Naive thymus-derived CD4-positive, alpha-beta T cell (primary cell): ENCODE results near the gene ZNF3. TPM values are rescaled to one million over a fixed set of nuclear protein-coding genes. Genes with fewer than 3 reads are reported as not detected.

Experiments used
- ATAC-seq: fragments of 150-1000 bp; cut with Tn5 transposase; 2 replicates; pipeline ENCODE4 v1.10.0; 2021; ENCODE audit warnings: mild to moderate bottlenecking, moderate library complexity
- CTCF ChIA-PET: fragments of 350-600 bp; sonication (Branson Sonifier 250); formaldehyde crosslinking; loops from one replicate; lab custom pipeline; 2021; ENCODE audit warnings: antibody characterized with exemption; lab: Charles Lee
- POLR2A ChIA-PET: fragments of 350-600 bp; sonication (Branson Sonifier 250); formaldehyde crosslinking; loops from one replicate; lab custom pipeline; 2021; ENCODE audit warnings: antibody characterized with exemption, inconsistent platforms; lab: Charles Lee
- DNase-seq, 9 donors: peaks; one replicate each; pipeline versions ENCODE4 v3.0.0 to v3.0.0-alpha.2; 2020 to 2022; ENCODE audit warnings: mixed read lengths in 1 of 9
- H3K27ac ChIP-seq: one replicate; pipeline ENCODE4 v1.7.0; 2013; ENCODE audit warnings: mild to moderate bottlenecking, low read depth, low read length, moderate library complexity
- H3K27me3 ChIP-seq, 2 donors: one replicate each; pipeline ENCODE4 v1.7.0; 2013; ENCODE audit warnings: low read length in 2 of 2, mild to moderate bottlenecking in 2 of 2, moderate library complexity in 2 of 2; ENCODE audit not compliant: control insufficient read depth in 2 of 2, insufficient read depth in 2 of 2
- H3K36me3 ChIP-seq, 3 experiments: 1 replicate in 2 of 3; 2 replicates in 1 of 3; pipeline ENCODE4 v1.7.0; 2013; ENCODE audit warnings: low read length in 3 of 3, mild to moderate bottlenecking in 3 of 3, moderate library complexity in 1 of 3; ENCODE audit not compliant: insufficient read depth in 3 of 3, control insufficient read depth in 2 of 3
- H3K4me1 ChIP-seq, 2 donors: one replicate each; pipeline ENCODE4 v1.7.0; 2013; ENCODE audit warnings: low read length in 2 of 2, mild to moderate bottlenecking in 2 of 2, moderate library complexity in 1 of 2; ENCODE audit not compliant: control insufficient read depth in 2 of 2, insufficient read depth in 2 of 2
- H3K4me3 ChIP-seq: 2 replicates; pipeline ENCODE4 v1.7.0; 2013; ENCODE audit warnings: mild to moderate bottlenecking, low read length
- H3K9me3 ChIP-seq, 3 experiments: 1 replicate in 2 of 3; 2 replicates in 1 of 3; pipeline ENCODE4 v1.7.0; 2013; ENCODE audit warnings: low read length in 3 of 3; ENCODE audit not compliant: control insufficient read depth in 2 of 3
- H3K27ac Mint-ChIP-seq, 9 donors: one replicate each; pipeline ENCODE4 v1.8.0; 2020 to 2022; ENCODE audit warnings: mixed read lengths in 9 of 9, mild to moderate bottlenecking in 8 of 9, moderate library complexity in 5 of 9, inconsistent platforms in 2 of 9
- H3K27me3 Mint-ChIP-seq, 5 donors: one replicate each; pipeline ENCODE4 v1.8.0; 2021 to 2022; ENCODE audit warnings: mixed read lengths in 5 of 5, mild to moderate bottlenecking in 1 of 5
- H3K36me3 Mint-ChIP-seq, 5 donors: one replicate each; pipeline ENCODE4 v1.8.0; 2020 to 2022; ENCODE audit warnings: mixed read lengths in 5 of 5, mild to moderate bottlenecking in 3 of 5, inconsistent platforms in 1 of 5
- H3K4me1 Mint-ChIP-seq, 7 donors: one replicate each; pipeline ENCODE4 v1.8.0; 2020 to 2022; ENCODE audit warnings: mixed read lengths in 7 of 7, mild to moderate bottlenecking in 3 of 7, inconsistent platforms in 1 of 7
- H3K4me3 Mint-ChIP-seq, 10 donors: one replicate each; pipeline ENCODE4 v1.8.0; 2020 to 2022; ENCODE audit warnings: mild to moderate bottlenecking in 10 of 10, mixed read lengths in 10 of 10, moderate library complexity in 6 of 10, inconsistent platforms in 2 of 10
- H3K9me3 Mint-ChIP-seq, 11 donors: one replicate each; pipeline ENCODE4 v1.8.0; 2020 to 2022; ENCODE audit warnings: mixed read lengths in 11 of 11, mild to moderate bottlenecking in 4 of 11, inconsistent platforms in 1 of 11, moderate library complexity in 1 of 11
- intact Hi-C, 2 donors: fragments of 100-400 bp; cut with micrococcal nuclease; formaldehyde crosslinking; loops; one replicate each; pipeline ENCODE4 v1.15.1; 2023
- polyA plus RNA-seq, 2 donors: library from polyadenylated mRNA; unstranded; fragments of 300-500 nt; fragmentation: Illumina TruSeq; gene quantifications; one replicate each; pipeline ENCODE4 v1.2.3, GENCODE V29; 2021
- total RNA-seq, 6 experiments: library from RNA in 5 of 6; stranded (reverse) in 5 of 6; gene quantifications; 1 replicate in 5 of 6; 2 replicates in 1 of 6; pipeline ENCODE4 v1.2.3 and lab custom pipeline; 2021 to 2026

ZNF3 gene
- total and polyA plus RNA-seq, 7 experiments from 2014 or later = 20.3 to 48.0 (median 35.0) TPM

DNA sequence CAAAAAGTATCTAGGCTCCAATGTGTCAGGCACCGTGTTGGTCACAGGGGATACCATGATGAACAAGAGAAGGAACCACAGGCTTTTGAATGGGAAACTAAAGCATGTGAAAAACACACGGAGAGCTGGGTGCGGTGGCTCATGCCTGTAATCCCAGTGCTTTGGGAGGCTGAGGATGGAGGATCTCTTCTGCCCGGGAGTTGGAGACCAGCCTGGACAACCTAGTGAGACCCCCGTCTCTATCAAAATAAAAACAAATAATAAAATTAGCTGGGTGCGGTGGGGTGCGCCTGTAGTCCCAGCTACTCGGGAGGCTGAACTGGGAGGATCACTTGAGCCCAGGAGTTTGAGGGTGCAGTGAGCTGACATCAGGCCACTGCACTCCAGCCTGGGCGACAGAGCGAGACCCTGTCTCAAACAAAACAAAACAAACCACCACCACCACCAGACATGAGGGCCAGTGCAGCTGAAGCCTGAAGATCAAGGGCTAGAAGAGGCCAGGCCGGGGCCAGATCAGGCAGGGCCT lies 6.6 kb upstream of the ZNF3 start:
- H3K9me3 Mint-ChIP-seq = peaks cover 0 to 11% (median 0%) of the 10 kb centered on the region in 11 donors
- intact Hi-C loops = loop anchor here (1.0 to 10.0 kb wide), 4 partner anchors 13 to 683 kb away; partner anchors contain the start of genes AP4M1 (in 1 of the 2), BUD31 (in 1 of the 2), MBLAC1 (in 1 of the 2) and MCM7 (in 1 of the 2)
- H3K9me3 ChIP-seq = no peaks in the 10 kb centered on the region
- peak overlapping the region; percentile 87 for H3K27ac ChIP-seq
- H3K4me1 Mint-ChIP-seq = peaks cover 11 to 40% (median 20%) of the 10 kb centered on the region in 7 donors
- H3K27ac Mint-ChIP-seq = peak overlapping the region; percentile 89 to 96 (median 94)
- H3K27me3 ChIP-seq = no peaks in the 10 kb centered on the region
- ATAC-seq = no peak
- H3K27me3 Mint-ChIP-seq = peaks cover 0 to 16% (median 0%) of the 10 kb centered on the region in 5 donors
- peaks cover 0 to 27% (median 14%) of the 10 kb centered on the region in 5 donors for H3K36me3 Mint-ChIP-seq
- peaks cover 6 to 11% of the 10 kb centered on the region in 2 donors for H3K4me1 ChIP-seq
- H3K36me3 ChIP-seq = peaks cover 0 to 33% (median 6%) of the 10 kb centered on the region in 3 experiments
- POLR2A ChIA-PET = interaction anchor here (0.7 to 5.2 kb wide), 9 partner anchors 9 to 530 kb away, joined by 3 to 59 read pairs (median 3); partner anchors contain the start of genes AP4M1, GPC2, MBLAC1 and MCM7
- peak overlapping the region; percentile 82 to 96 (median 90) for H3K4me3 Mint-ChIP-seq
- CTCF ChIA-PET = interaction anchor here (0.6 to 1.2 kb wide), 4 partner anchors 9 to 531 kb away, joined by 3 to 4 read pairs (median 3); no protein-coding TSS in a partner anchor
- peak overlapping the region; percentile 61 for H3K4me3 ChIP-seq
- DNase-seq = peak in 1 of 9 donors; percentile 5

GRCh38 chr7:100087055-100087750 lies 5.7 kb upstream of the ZNF3 start:
- POLR2A ChIA-PET = interaction anchor here (5.2 kb wide), 1 partner anchor 13 kb away, joined by 59 read pairs; the partner anchor contains the start of genes AP4M1 and MCM7

DNA sequence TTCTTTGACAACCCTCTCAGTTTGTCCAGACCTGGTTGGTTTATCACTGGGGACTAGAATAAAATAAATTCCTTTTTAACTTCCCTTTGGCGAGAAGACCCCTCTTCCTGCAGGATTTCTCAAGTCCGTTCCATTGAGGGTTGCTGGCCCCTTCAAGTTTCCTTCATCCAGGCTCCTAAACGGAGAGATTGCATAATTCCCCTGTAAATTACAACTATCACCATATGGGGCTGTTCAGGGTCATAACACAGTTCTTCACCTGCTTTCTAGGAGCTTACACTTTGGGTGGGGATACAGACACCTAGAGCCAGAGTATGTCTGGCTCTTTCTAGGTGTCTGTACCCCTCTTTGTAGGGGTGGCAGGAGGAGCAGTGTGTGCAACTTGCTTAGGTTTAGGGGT lies 4.0 kb upstream of the ZNF3 start:
- ATAC-seq = no peak
- Mint-ChIP-seq H3K9me3 (peaks cover 0 to 11% (median 0%) of the 10 kb centered on the region in 11 donors), H3K4me3 (peak overlapping the region in 1 of 10 donors; percentile 54), H3K27ac (peak overlapping the region in 1 of 9 donors; percentile 62), H3K4me1 (peaks cover 21 to 46% (median 37%) of the 10 kb centered on the region in 7 donors), H3K27me3 (peaks cover 0 to 19% (median 0%) of the 10 kb centered on the region in 5 donors), H3K36me3 (peaks cover 0 to 10% (median 3%) of the 10 kb centered on the region in 5 donors)
- H3K4me3 ChIP-seq = no peak overlapping the region
- intact Hi-C loops = loop anchor here in 1 of 2 donors (10.0 kb wide), 2 partner anchors 581 to 681 kb away; partner anchors contain the start of genes BUD31, PDAP1, ZKSCAN5 and ZNF394
- H3K27ac ChIP-seq = no peak overlapping the region
- ChIA-PET POLR2A (interaction anchor here (1.4 to 1.9 kb wide), 2 partner anchors 10 to 40 kb away, joined by 3 to 14 read pairs; partner anchors contain the start of gene MBLAC1), CTCF (no interaction called here)
- no peak for DNase-seq
- no peaks in the 10 kb centered on the region for H3K27me3 ChIP-seq
- no peaks in the 10 kb centered on the region for H3K9me3 ChIP-seq
- peaks cover 0 to 6% (median 3%) of the 10 kb centered on the region in 3 experiments for H3K36me3 ChIP-seq
- peaks cover 11 to 24% of the 10 kb centered on the region in 2 donors for H3K4me1 ChIP-seq

More at GRCh38 chr7:100087055-100087750, 5.7 kb upstream of the ZNF3 start:
- Histone ChIP-seq H3K36me3 (peaks cover 0 to 23% (median 4%) of the 10 kb centered on the region in 3 experiments), H3K4me3 (no peak overlapping the region), H3K9me3 (no peaks in the 10 kb centered on the region), H3K27ac (no peak overlapping the region), H3K4me1 (peaks cover 11 to 20% of the 10 kb centered on the region in 2 donors), H3K27me3 (no peaks in the 10 kb centered on the region)
- intact Hi-C loops = loop anchor here in 1 of 2 donors (10.0 kb wide), 2 partner anchors 582 to 682 kb away; partner anchors contain the start of genes BUD31, PDAP1, ZKSCAN5 and ZNF394
- Mint-ChIP-seq H3K27me3 (peaks cover 0 to 19% (median 0%) of the 10 kb centered on the region in 5 donors), H3K4me1 (peaks cover 19 to 44% (median 27%) of the 10 kb centered on the region in 7 donors), H3K9me3 (peaks cover 0 to 11% (median 0%) of the 10 kb centered on the region in 11 donors), H3K27ac (peak overlapping the region; percentile 11 to 95 (median 79)), H3K36me3 (peaks cover 0 to 19% (median 12%) of the 10 kb centered on the region in 5 donors), H3K4me3 (peak overlapping the region; percentile 20 to 90 (median 62))
- ATAC-seq (no peak), DNase-seq (no peak)
- CTCF ChIA-PET = interaction anchor here (0.6 to 0.9 kb wide), 2 partner anchors 8 to 29 kb away, joined by 3 read pairs; no protein-coding TSS in a partner anchor

DNA sequence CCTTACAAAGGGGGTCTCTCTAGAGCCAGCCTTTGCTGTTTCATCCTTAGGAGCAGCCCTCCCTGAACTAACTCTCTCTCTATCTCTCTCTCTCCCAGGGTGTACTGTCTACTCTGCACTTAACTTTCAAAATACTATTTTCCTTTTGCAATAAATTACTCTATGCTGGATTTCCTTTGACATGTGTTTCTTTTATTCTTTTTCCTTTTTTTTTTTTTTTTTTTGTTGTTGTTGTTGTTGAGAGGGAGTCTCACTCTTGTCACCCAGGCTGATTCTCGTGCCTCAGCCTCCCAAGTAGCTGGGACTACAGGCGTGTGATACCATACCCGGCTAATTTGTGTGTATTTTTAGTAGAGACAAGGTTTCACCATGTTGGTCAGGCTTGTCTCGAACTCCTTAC lies 1.5 kb upstream of the ZNF3 start:
- ATAC-seq = no peak
- Histone ChIP-seq H3K9me3 (no peaks in the 10 kb centered on the region), H3K27ac (no peak overlapping the region), H3K27me3 (no peaks in the 10 kb centered on the region), H3K36me3 (peaks cover 0 to 13% (median 0%) of the 10 kb centered on the region in 3 experiments), H3K4me3 (no peak overlapping the region), H3K4me1 (peaks cover 5 to 19% of the 10 kb centered on the region in 2 donors)
- Mint-ChIP-seq H3K9me3 (peaks cover 0 to 2% (median 0%) of the 10 kb centered on the region in 11 donors), H3K27me3 (peaks cover 0 to 19% (median 0%) of the 10 kb centered on the region in 5 donors), H3K4me1 (peaks cover 26 to 50% (median 39%) of the 10 kb centered on the region in 7 donors), H3K36me3 (peaks cover 5 to 12% (median 7%) of the 10 kb centered on the region in 5 donors), H3K4me3 (peak overlapping the region; percentile 76 to 95 (median 92)), H3K27ac (peak overlapping the region; percentile 61 to 94 (median 84))
- ChIA-PET CTCF (interaction anchor here (0.6 to 1.1 kb wide), 4 partner anchors 48 to 175 kb away, joined by 3 to 6 read pairs (median 6); no protein-coding TSS in a partner anchor), POLR2A (interaction anchor here (0.6 to 2.0 kb wide), 10 partner anchors 8 to 459 kb away, joined by 3 to 9 read pairs (median 4); partner anchors contain the start of genes AP4M1 and MCM7)
- DNase-seq = no peak
- intact Hi-C loops = loop anchor here (1.0 to 10.0 kb wide), 7 partner anchors 17 to 678 kb away; partner anchors contain the start of genes BUD31 (in 1 of the 2), FBXO24 (in 1 of the 2), LRCH4 (in 1 of the 2) and MBLAC1 (in 1 of the 2)

GRCh38 chr7:100080907-100081534 lies 502 bp downstream of the ZNF3 start:
- H3K27ac Mint-ChIP-seq = peak overlapping the region; percentile 64 to 94 (median 91)
- H3K27me3 ChIP-seq = no peaks in the 10 kb centered on the region
- peak overlapping the region; percentile 78 for H3K4me3 ChIP-seq
- ATAC-seq (peak; percentile 0), DNase-seq (no peak)
- peaks cover 0 to 3% (median 0%) of the 10 kb centered on the region in 11 donors for H3K9me3 Mint-ChIP-seq
- peaks cover 0 to 17% (median 0%) of the 10 kb centered on the region in 5 donors for H3K27me3 Mint-ChIP-seq
- H3K4me1 ChIP-seq = peaks cover 5 to 18% of the 10 kb centered on the region in 2 donors
- ChIA-PET CTCF (interaction anchor here (1.5 kb wide), 1 partner anchor 66 kb away, joined by 3 read pairs; the partner anchor contains the start of gene ZKSCAN1), POLR2A (interaction anchor here (0.6 to 1.1 kb wide), 8 partner anchors 9 to 98 kb away, joined by 3 to 9 read pairs (median 3); partner anchors contain the start of genes AP4M1, MCM7 and ZKSCAN1)
- peaks cover 26 to 46% (median 41%) of the 10 kb centered on the region in 7 donors for H3K4me1 Mint-ChIP-seq
- peak overlapping the region; percentile 89 to 96 (median 92) for H3K4me3 Mint-ChIP-seq
- intact Hi-C loops = loop anchor here (1.0 to 10.0 kb wide), 24 partner anchors 8 to 1171 kb away; partner anchors contain the start of genes BUD31 (in 2 of the 2), PDAP1 (in 2 of the 2), TRIM4 (in 2 of the 2) and ZCWPW1 (in 2 of the 2)
- peak overlapping the region; percentile 82 for H3K27ac ChIP-seq
- H3K9me3 ChIP-seq = no peaks in the 10 kb centered on the region
- H3K36me3 Mint-ChIP-seq = peaks cover 8 to 24% (median 18%) of the 10 kb centered on the region in 5 donors
- H3K36me3 ChIP-seq = peaks cover 0 to 26% (median 4%) of the 10 kb centered on the region in 3 experiments
